HG03565 (cell line): ENCODE measurements around the gene WASHC1.
"Not testable (repeated sequence)": the region's sequence is repeated elsewhere in the genome, so short reads cannot be mapped to it uniquely, and the experiment has no call there.

Source experiments
- ATAC-seq: cut with Tn5 transposase; IDR thresholded peaks from one replicate; pipeline ENCODE4 v1.9.1; 2021; ENCODE audit warnings: mild to moderate bottlenecking, moderate library complexity; ENCODE audit not compliant: unreplicated experiment

The WASHC1 gene

GRCh38 chr9:29356-29755 is at the start of gene WASHC1:
Gene WASHC1, minus strand, starts transcription at chr9:29456. Its CDS starts 4,457 bp downstream, at chr9:24999.
- ATAC-seq: not testable (repeated sequence)

- ATAC-seq: not testable (repeated sequence)
These were observed 49.1 kb upstream of the WASHC1 start for GRCh38 chr9:78333-78732.

- ATAC-seq: not testable (repeated sequence)
These were observed 47.1 kb upstream of the WASHC1 start for GRCh38 chr9:76389-76788.

GRCh38 chr9:73900-74525 is 44.8 kb upstream of the WASHC1 start:
- ATAC-seq: not testable (repeated sequence)

GRCh38 chr9:73076-73899 is 44.0 kb upstream of the WASHC1 start:
- ATAC-seq: not testable (repeated sequence)

- peak; percentile 54 for ATAC-seq
These were observed 33.9 kb upstream of the WASHC1 start for GRCh38 chr9:63031-63629.

GRCh38 chr9:52678-53077 is 23.4 kb upstream of the WASHC1 start:
- not testable (repeated sequence) for ATAC-seq

GRCh38 chr9:48190-48842 is 19.1 kb upstream of the WASHC1 start:
- not testable (repeated sequence) for ATAC-seq

- not testable (repeated sequence) for ATAC-seq
These were observed 17.5 kb upstream of the WASHC1 start for GRCh38 chr9:46639-47271.

GRCh38 chr9:46164-46563 is 16.9 kb upstream of the WASHC1 start:
- not testable (repeated sequence) for ATAC-seq

GRCh38 chr9:45180-45878 is 16.1 kb upstream of the WASHC1 start:
- ATAC-seq: not testable (repeated sequence)

GRCh38 chr9:44416-44815 is 15.2 kb upstream of the WASHC1 start:
- not testable (repeated sequence) for ATAC-seq

- not testable (repeated sequence) for ATAC-seq
These were observed 14.4 kb upstream of the WASHC1 start for GRCh38 chr9:43636-44035.

- ATAC-seq: not testable (repeated sequence)
These were observed 13.9 kb upstream of the WASHC1 start for GRCh38 chr9:43116-43515.

GRCh38 chr9:41819-42218 is 12.6 kb upstream of the WASHC1 start:
- ATAC-seq: not testable (repeated sequence)

- ATAC-seq: not testable (repeated sequence)
These were observed 12.0 kb upstream of the WASHC1 start for GRCh38 chr9:41261-41676.

- ATAC-seq: not testable (repeated sequence)
These were observed 3.1 kb upstream of the WASHC1 start for GRCh38 chr9:32308-32707.

GRCh38 chr9:28775-29174 is 481 bp downstream of the WASHC1 start:
- not testable (repeated sequence) for ATAC-seq

- not testable (repeated sequence) for ATAC-seq
These were observed 7.6 kb downstream of the WASHC1 start for GRCh38 chr9:21621-22020.

GRCh38 chr9:16875-17274 is 12.4 kb downstream of the WASHC1 start:
- ATAC-seq: not testable (repeated sequence)
